Activated naive CD4-positive, alpha-beta T cell treated with anti-CD3 and anti-CD28 coated beads, Interleukin-2, amount 10 ng/mL, durations not matched to agents 5 hours and 36 hours (primary cell): ENCODE results near the gene EIF2D. TPM values are rescaled to one million over a fixed set of nuclear protein-coding genes. Genes with fewer than 3 reads are reported as not detected.

Experiments used
- total RNA-seq, 2 experiments: library from RNA; stranded (reverse); gene quantifications; one replicate each; pipeline ENCODE4 v1.2.3, GENCODE V29; 2021

Gene EIF2D, protein sequence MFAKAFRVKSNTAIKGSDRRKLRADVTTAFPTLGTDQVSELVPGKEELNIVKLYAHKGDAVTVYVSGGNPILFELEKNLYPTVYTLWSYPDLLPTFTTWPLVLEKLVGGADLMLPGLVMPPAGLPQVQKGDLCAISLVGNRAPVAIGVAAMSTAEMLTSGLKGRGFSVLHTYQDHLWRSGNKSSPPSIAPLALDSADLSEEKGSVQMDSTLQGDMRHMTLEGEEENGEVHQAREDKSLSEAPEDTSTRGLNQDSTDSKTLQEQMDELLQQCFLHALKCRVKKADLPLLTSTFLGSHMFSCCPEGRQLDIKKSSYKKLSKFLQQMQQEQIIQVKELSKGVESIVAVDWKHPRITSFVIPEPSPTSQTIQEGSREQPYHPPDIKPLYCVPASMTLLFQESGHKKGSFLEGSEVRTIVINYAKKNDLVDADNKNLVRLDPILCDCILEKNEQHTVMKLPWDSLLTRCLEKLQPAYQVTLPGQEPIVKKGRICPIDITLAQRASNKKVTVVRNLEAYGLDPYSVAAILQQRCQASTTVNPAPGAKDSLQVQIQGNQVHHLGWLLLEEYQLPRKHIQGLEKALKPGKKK
- 10 to 100 TPM; 50.3 to 53.1 TPM for total RNA-seq

DNA sequence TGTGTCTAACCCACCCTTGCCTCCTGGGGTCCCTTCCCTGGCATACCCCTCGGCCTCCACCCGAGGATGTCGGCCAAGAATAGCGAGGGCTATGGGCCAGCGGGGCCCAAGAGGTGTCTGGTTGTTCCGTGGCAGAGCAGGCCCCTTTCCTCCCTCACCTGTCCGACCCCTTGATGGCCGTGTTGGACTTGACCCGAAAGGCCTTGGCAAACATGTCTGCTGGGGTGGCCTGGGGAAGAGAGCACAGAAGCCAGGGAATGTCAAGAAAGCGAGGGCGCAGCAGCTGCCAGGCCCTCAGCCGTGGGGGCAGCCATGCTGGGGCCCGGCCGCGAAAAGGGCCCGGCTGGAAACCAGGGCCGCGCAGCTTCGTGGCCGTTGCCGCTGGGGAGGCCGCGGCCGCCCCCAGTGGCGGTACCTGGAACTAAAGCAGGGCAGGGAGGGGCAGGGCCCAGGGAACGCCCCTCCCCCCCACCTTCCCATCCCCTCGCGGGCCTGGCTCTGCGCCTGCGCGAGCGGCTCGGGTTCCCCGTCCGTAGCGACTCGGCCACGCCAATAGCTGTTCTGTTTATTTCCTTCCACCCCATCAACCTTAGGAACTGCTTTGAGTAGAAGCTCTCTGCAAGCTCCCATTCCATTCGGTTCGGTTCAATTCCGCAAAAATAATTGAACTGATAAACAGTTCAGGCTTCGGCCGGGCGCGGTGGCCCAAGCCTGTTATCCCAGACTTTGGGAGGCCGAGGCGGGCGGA lies at the start of gene EIF2D:
Gene EIF2D (minus strand): TSS at position 337 of the 748 bp plus-strand sequence. CDS start 123 bp downstream, at position 214.

DNA sequence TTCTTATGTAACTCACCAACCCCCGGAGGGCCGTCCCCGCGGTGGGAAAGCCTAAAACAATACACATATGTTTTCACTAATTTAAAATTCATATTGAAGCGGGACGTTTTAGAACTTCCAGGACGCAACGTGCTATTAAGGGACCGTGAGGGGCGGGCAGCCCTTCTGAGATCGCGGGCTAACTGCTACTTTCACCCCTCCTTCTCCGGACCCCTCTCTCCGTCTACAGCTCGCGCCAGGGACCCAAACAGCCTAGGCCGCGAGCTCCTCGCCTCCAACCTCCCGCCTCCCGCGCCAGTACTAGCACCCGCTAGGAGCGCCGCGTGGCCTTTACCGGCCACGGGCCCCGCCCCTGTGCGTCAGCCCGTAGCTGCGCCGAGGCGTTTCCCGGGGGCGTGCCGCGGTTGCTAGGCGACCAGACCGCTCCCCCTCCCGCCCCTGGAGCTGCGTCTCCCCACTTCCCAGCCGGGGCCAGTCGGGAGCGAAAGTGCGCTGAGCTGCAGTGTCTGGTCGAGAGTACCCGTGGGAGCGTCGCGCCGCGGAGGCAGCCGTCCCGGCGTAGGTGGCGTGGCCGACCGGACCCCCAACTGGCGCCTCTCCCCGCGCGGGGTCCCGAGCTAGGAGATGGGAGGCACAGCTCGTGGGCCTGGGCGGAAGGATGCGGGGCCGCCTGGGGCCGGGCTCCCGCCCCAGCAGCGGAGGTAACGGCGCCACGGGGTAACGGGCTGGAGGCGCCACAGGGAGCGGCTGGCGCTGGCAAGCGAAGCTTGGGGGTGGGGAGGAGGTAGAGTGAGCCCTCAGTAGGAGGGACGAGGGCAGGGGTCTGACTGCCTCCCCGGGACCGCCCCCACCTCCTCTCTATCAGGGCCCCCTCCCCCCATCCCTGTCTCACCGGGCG lies 23.1 kb upstream of the EIF2D start, which contains the start of gene DYRK3:
Gene DYRK3 (plus strand): TSS at position 457 of the 898 bp plus-strand sequence. CDS start 168 bp downstream, at position 625.

Other genes starting within 250 kb of the EIF2D start
- 10 to 100 TPM; 89.0 to 95.2 TPM for gene IKBKE, start 142.0 kb downstream of the EIF2D start, total RNA-seq
- gene RASSF5, start 104.9 kb downstream of the EIF2D start, total RNA-seq: 100 to 1,000 TPM; 210 to 212 TPM
- gene DYRK3, start 23.1 kb upstream of the EIF2D start, total RNA-seq: 1 to 10 TPM; 2.6 to 3.1 TPM
- gene MAPKAPK2, start 72.4 kb upstream of the EIF2D start, total RNA-seq: 10 to 100 TPM; 58.5 to 60.6 TPM
- gene IL19, start 158.3 kb upstream of the EIF2D start, total RNA-seq: not detected
- gene IL10, start 160.0 kb upstream of the EIF2D start, total RNA-seq: not detected